HG03139 (cell line): ENCODE data around the gene HTR3C.
A peak's percentile ranks its signal among the peaks of the same experiment; 100 is the strongest.
"Not testable (repeated sequence)": the region's sequence is repeated elsewhere in the genome, so short reads cannot be mapped to it uniquely, and the experiment has no call there.

Experiments used
- ATAC-seq: cut with Tn5 transposase; IDR thresholded peaks from one replicate; pipeline ENCODE4 v1.9.1; 2021; ENCODE audit not compliant: unreplicated experiment

Gene HTR3C

GRCh38 chr3:184052767-184053166 lies at the start of gene HTR3C:
Gene HTR3C, plus strand, starts transcription at chr3:184053047. Its CDS starts 34 bp downstream, at chr3:184053081.
- ATAC-seq = no peak

DNA sequence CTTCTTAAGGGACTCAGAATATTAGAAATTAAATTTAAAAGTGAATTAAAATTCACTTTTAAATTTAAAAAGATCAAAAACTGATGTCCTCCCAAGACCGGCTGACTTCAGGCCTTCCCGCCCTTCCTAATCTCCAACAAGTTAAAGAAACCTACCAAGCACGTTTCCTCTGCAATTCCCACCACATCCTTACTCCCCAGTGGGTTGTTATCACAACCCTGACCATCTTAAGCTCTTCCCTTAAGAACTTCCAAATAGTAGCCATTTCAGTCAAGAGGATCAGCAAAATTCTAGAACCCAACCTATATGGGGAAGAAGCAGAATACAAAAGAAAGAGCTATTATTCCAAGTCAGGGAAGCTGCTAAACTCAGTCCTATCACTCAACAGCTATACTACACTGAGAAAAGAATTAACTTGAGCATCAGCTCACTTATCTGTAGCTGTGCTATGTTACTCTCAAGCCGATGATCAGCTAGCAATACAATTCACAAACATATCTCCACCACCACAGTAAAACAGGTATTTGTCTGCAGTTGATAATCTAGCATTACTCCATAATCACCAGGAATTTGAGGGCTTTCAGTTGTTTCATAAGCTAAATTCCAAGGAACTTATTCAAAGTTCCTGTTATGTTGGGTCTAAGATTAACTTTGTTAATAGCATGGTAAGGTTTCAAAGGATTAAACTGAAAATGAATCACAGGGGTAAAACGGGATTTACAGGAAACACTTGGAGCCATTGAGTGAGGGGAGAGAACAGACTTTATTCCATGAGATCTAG lies 49.5 kb upstream of the HTR3C start:
- ATAC-seq = no peak

- ATAC-seq = no peak
These were observed 48.4 kb upstream of the HTR3C start for GRCh38 chr3:184004476-184004875.

DNA sequence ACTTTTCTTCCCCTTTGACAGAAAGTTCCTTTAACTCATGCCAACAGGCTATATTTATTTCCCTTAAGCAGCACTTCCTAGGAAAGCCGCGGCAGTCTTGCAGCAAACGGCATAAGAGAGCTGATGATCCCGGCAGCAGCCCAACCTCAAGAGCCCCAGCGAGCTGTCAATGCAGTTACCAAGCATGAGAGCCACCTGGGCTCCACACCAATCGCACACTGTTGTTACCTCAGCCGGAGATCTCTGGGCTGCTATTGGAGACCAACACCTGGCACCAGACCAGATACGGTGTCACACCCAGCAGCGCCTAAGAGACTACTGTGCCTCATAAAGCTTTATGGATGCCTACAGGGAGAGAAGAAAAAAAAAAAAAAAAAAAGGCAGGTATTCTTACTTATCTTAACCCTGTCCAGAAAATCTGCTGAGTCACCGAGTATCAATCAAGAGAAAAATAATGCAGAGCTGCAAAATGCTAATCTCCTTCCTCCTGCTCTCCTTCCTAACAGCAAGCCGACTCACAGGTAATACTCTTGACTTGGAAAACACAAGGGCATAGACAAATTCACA lies 46.8 kb upstream of the HTR3C start:
- ATAC-seq = peak; percentile 76

- ATAC-seq = not testable (repeated sequence)
These were observed 45.6 kb upstream of the HTR3C start for GRCh38 chr3:184007143-184007813.

DNA sequence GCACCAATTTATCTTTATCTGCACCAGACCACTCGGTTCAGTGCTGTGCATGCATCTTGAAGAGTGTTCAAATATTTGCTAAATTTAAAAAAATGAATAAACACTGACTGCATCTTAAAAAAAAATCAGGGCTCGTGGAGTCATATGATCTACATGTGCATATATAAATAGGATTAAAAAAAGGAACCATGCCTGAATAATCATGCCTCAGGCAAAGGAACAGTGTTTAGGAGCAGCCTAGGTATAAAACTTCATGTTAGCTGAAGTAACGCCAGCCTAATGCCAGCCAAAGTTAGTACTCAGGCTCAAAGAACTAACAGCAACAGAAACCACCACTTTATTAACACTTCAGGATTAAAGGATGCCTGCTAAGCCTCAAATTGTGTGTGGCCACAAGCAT lies 44.7 kb upstream of the HTR3C start:
- ATAC-seq = no peak

DNA sequence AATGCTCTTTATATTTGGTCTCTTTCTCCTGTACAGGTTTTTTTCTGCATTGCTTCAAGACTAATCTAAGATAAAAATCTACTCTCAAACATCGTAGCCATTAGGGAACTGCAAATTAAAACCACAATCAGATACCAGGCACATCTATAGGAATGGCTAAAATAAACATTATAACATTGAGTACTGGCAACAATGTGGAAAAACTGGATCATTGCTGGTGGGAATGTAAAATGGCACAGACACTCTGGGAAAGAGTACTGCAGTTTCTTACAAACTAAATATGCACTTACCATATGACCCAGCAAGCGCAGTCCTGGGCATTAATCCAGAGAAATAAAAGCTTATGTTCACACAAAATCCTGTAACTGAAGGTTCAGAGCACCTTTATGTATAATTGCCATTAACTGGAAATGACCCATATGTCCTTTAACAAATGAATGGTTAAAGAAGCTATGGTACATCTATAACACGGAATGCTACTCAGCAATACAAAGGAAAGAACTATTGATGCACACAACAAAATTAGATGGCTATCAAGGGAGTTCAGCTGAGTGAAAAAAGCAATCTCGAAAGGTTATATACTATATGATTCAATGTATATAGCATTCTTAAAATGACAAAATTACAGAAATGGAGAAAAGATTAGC lies 41.5 kb upstream of the HTR3C start:
- no peak for ATAC-seq

- no peak for ATAC-seq
These were observed 40.6 kb upstream of the HTR3C start for GRCh38 chr3:184011937-184012889.

DNA sequence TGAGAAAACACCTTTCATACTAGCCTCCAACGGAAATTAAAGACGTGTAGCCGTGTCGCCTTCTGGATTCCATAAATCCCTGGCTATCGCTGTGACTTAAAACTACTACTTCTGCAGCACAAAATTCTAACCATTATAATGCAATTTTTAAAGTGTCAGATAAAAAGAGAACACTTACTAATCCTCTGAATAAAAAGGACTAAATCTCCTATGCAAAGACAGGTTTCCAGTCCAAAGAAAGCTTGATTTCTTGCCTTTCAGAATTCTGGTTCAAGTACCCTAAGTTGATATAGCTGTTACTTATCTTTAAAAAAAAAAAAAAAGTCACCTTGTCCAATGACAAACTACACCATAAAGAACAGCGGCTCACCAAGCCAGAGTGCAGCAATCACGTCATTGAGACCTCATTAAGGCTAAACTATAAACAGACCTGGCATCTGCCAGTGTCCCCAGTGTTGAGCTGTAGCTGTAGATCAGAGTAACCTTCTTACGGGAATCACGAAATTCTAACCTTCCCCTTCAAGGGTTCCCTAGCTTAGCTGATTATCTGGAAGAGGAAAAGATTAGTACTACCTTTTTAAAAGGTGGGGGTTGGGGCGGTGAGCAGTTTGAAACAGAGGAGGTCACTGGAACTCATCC lies 37.3 kb upstream of the HTR3C start:
- no peak for ATAC-seq

DNA sequence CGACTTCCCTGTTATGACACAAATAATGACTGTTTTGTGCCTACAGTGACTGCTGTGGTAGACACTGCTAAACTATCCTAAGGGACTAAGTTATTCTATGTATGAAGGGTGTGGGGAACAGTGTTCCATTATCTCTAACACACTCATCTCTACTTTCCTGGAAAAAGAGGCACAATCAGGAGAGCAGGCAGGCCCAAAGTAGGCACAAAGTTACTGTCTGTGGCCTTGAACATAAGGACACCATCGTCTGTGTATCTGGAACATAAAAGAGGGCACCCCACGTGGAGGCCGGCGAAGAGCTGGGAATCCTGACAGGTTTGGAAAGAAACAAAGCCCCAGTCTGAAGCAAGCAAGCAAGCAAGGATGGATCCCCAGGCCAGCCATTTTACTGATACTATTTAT lies 36.7 kb upstream of the HTR3C start:
- ATAC-seq = no peak

GRCh38 chr3:184016811-184017671 lies 35.8 kb upstream of the HTR3C start:
- ATAC-seq = peak; percentile 48

DNA sequence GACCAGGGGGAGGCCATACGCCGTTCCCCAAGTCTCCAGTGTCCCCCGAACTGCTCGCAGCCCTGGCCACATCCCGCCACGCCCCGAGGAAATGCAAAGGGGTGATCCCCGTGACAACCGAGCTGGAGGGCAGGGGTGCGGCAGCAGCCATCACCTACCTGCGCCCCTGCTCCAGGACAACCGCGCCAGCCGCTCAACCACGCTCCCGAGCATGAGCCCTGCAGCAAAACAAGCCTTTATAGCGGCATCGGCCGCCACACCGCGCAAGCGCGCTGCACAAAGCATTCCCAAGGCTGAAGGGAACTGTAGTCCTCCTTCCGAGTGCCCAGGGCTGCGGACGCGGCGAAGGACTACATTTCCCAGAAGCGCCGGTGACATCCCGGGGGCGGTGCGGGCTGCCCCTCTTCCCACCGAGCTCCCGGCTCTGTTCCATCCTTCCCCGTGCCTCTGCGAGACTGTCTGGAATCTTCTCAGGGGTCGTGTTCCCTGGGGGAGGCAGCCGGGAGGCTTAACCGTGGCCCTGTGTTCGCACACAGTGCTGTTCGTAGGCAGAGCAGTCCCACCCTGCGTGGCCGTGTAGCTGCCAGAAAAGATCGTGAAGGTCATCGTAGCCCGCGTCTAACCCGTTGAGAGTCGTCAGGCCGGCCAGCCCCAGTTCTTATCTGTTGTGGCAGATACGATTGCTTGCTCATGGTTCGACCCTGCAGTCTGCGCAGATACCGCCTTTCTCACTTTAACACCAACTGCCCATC lies 35.0 kb upstream of the HTR3C start, which contains the start of gene ABCC5:
Gene ABCC5 (minus strand): TSS at position 213 of the 752 bp plus-strand sequence. CDS start 3,492 bp downstream, outside the sequence.
- ATAC-seq = peak; percentile 96

- no peak for ATAC-seq
These were observed 34.3 kb upstream of the HTR3C start for GRCh38 chr3:184018424-184018973.

DNA sequence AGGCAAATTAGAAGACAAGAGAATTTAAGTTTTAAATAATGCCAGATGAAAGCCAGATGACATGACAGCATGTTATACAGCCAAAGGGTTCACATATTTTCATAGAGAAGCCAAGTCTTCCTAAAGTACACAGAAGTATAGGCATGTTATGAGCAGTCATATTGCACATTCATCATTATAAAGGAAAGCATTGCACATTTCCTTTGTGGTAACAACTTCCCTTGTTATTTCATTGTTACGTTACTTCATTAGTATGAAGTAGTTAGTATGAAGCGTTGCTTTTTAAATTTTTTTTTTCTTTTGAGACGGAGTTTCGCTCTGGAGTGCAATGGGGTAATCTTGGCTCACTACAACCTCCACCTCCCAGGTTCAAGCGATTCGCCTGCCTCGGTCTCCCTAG lies 30.5 kb upstream of the HTR3C start:
- no peak for ATAC-seq

GRCh38 chr3:184025256-184025655 lies 27.6 kb upstream of the HTR3C start:
- ATAC-seq = not testable (repeated sequence)

- ATAC-seq = not testable (repeated sequence)
These were observed 24.5 kb upstream of the HTR3C start for GRCh38 chr3:184028275-184028890.

GRCh38 chr3:184029443-184029842 lies 23.4 kb upstream of the HTR3C start:
- no peak for ATAC-seq
